HG02588 (cell line): ENCODE data around the gene SIGLECL1.

Experiments used
- ATAC-seq: cut with Tn5 transposase; IDR thresholded peaks from one replicate; pipeline ENCODE4 v1.9.1; 2021; ENCODE audit warnings: mild to moderate bottlenecking, moderate library complexity; ENCODE audit not compliant: unreplicated experiment

SIGLECL1 gene

DNA sequence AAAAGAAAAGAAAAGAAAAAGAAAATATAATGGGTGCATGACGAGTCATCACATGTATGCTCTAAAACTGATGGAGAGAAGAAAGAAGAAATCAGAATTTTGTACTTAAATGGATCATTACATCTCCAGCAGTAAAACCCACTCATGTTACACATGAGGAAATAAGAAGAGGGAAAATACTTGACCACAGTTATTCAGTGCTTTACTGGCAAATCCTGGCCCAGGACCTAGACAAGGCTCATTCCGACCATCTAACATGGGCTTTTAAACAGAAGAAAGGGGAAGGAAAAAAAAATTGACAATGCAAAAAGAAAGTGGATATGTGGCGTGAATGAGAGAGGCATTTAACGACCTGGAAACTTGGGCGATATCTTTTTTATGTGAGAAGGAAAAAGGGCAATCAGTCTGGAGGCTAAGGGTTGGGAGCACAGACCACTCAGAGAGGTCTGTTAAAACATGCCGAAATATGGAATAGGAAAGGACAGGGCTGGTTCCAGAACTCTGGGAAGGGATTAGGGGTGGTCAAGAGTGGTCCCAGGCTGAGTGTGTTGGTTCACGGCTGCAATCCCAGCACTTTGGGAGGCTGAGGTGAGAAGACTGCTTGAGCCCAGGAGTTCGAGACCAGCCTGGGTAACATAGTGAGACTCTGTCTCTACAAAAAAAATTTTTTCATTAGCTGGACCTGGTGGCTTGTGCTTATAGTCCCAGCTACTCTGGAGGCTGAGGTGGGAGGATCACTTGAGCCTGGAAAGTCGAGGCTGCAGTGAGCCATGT lies 1.6 kb downstream of the SIGLECL1 start:
- no peak for ATAC-seq

DNA sequence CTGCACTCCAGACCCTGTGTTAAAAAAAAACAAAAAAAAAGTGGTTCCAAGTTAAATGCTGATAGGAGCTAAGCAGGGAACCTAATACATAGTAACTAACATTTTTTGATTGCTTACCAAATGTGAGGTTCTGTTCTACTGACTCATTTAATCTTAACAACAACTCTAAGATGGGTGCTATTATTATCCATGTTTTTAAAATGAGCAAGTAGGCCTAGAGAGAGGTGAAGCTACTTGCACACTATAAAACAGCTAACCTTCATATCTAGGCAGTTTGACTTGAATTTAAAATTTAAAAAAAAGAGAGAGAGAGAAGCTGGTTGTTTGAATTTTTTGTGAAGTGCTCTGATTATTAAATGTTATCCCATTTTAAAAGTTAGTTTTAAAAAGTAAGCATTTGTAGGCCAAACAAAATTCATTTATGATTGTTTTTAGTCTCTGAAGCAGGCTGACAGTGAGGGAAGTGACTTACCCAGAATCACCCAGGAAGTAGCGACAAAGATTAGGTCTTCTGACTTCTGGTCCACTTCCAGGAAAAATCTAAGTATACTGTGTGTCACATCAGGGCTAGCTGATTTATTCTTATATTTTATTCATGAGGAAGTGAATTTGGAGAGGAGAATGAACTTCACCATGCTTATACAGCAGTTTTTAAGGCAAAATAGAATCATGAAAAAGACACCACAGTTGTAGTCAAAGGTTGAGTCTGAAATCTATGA lies 2.4 kb downstream of the SIGLECL1 start:
- ATAC-seq: no peak

DNA sequence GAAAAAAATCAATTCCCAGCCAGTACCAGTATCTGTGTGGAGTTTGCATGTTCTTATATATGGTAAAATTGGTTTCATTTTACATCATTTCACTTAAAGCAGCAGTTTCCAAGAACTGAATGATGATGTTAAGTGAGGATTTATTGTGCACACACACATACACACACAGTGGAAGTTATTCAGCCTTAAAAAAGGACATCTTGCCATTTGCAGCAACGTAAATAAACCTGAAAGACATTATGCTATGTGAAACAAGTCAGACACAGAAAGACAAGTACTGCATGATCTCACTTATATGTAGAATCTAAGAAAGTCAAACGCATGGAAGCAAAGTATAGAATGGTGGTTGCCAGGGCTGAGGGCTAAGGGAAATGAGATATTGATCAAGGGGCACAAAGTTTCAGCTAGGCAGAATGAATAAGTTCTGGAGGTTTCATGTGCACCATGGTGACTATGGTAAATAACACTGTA lies 5.3 kb downstream of the SIGLECL1 start:
- no peak for ATAC-seq

DNA sequence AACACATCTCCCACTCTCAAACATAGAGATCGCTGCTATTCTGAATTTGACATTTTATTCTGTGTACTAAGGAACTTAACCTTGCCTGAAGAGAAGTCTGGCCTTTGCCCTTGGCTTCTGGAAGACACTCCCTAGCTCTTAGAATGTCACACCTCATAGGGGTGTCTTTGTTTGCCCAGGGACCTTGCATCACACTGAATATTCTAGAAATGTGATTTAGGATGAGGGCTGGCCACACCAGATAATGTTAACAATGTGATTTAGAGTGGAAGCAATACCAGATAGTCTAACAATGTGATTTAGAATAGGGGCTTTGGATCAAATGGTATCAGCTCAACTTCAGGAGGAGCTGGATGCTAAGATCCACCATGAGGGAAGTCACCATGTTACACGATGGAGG lies 6.6 kb downstream of the SIGLECL1 start:
- ATAC-seq: no peak

DNA sequence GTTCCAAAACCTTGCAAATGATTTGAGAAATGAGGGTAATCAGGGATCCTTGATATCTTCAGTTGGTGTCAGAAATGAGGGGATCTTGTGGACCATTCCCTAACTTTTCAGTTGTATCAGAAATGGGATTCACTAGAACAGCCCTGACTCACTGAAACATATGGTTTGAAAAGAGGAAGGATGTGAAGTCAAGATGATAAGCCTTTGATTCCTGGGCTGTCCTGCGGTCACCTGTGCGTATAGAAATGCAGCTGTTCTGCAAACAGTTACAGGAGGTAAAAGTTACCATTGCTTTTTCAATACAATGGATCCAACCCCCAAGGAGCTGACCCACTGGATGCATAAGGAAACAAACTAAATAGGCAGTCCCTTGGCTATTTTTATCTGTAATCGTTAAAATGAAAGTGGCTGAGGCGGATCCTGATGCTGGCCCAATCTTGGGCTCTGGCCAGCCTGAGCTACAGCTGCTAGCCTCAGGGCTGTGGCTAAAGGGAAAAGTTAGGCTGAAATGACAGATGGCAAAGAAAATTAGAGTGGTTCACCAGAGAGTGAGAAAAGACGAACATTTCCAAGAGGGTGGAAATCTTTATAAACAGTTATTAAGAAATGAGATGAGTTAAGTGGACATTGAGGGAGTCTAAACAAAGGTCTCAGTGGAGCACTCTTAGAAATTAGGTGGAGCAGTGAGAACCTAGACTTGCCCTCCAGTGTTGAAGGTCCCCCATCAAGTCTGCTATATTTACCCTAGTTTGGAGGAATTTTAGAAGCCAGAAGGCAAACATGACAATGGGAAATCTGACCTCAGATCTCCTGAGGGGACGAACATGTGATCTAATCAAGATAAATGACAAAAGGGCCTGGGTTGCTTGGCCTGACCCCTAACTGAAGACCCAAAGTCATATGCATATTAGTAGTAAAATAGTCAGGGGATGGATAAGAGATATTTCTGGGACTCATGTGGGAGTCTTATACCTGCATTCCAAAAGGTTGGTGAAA lies 7.6 kb downstream of the SIGLECL1 start:
- no peak for ATAC-seq

DNA sequence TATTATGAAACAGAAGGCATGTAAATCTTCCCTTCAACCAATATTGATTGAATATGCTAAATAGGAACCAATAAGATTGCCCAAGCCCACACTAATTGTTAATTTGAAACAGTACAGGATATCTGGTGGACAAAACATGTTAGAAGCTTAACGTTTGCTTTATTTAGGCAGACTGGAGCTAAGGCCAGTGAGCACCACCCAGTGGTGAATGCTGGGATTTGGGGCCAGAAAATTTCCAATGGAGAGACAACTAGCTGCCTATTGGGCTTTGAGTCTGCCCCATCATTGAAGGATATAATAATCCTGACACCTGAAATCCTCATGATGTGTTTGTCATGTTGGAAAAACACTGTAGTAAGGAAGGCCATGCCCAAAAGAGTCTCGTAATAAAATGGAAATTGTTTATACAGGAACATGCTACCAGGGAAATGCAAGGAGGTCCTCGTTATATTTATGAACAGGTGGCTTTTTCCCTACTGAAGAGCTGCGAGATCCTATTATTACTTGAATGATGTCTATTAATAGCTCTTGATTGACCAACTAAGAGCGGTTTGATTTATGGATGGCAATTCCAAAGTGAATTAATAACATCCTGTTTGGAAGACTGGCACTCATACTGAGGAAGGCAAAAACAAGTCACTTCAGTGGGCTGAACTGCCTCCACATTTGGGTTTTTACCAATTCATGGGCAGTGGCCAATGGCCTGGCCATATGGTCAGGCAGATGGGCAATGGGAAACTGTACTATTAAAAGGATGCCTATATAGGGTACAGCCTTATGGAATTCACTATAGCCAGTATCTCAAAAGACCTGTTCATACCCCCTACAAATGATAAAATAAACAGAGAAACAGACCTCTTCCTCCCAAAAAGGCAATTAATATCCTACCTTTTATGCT lies 8.7 kb downstream of the SIGLECL1 start:
- ATAC-seq: no peak

DNA sequence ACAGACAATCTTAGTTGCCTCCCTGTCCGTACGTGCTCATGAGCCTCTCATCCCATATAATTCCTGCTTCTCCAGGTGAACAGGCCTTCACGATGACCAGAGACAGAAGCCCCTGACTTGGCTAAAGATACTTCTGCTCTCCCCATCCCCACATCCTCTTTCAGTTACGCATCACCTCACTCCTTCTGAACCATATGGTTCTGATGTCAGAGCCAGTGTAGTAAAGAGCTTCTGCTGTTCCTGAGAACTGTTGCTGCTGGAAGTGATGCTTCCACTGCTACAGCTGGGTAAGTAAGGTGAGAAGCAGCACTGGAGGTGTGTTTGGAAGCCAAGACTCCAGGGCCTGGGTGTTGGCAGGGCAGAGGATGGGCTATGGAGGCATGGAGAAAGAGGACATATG lies 12.9 kb downstream of the SIGLECL1 start:
- no peak for ATAC-seq

DNA sequence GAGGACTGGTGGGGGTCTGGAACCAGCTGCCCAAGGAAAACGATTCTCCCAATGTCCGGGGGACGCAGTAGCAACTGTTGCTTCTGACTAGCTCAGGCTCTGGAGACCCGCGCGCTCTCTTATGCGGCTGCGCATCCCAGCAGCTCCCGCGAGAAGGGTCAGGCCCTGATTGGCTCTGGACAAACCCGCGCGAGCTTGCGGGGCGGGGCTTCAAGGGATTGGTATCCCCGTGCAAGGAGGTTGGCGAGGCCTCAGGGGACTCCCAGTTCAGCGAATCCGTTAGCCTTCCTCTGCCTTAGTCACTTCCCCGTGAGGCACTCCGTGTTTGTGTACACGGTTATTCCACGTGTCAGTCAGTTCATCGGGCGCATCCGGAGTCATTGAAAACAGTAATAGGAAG lies 20.2 kb downstream of the SIGLECL1 start:
- ATAC-seq: no peak

DNA sequence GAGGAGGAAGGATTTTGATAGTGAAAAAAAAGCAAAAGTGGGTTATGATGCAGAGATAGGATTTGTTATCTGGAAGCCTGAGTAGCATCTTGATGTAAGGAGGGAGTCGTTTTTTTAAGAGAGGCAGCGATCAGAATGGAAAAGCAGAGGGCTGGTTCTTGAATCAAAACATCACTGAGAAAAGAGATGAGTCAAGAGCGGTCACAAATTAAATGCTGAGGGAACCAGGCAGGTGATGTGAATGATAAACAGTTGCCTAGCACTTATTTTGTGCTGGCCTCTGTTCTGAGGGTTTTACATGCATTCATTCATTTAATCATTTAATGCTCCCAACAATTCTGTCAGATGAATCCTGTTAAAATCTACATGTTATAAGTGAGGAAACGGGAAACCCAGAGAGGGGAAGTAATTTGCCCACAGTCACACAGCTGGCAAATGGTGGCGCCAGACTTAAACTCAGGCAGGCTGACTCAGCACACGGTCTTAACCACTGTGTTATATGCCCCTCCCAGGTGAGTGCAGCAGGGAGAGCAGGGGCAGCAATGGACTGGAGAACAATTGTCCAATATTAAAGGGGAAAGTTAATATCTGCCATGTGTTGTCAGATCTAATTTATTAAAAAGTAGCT lies 21.4 kb downstream of the SIGLECL1 start:
- no peak for ATAC-seq

DNA sequence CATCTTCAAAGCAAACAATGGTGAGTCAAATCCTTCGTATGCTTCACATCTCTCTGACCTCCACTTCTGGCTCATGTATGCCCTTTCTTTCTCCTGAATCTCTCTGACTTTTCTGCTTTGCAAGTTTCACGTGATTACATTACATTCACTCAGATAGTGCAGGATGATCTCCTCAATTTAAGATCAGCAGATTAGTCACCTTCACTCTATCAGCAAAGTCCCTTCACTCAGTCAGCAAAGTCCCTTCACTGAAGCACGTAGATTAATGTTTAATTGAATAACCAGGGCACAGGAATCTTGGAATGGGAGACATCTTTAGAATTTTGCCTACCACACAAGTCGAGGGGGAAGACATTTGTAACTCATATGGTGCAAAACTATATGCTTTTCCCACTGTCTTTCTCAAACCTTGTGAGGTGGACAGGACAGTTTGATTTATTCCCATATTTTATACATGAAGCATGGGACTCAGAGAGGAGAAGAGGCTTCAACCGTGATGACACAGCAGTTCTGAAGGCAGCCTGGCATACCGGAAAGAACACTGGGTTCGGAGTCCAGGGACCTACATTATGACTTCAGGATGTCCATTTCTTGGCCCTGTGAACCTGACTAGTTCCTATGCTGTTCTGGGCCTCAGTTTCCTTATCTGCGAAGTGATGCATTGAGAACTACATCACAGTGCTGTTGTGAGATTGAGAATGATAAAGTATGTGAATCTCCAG lies 23.3 kb downstream of the SIGLECL1 start:
- no peak for ATAC-seq

DNA sequence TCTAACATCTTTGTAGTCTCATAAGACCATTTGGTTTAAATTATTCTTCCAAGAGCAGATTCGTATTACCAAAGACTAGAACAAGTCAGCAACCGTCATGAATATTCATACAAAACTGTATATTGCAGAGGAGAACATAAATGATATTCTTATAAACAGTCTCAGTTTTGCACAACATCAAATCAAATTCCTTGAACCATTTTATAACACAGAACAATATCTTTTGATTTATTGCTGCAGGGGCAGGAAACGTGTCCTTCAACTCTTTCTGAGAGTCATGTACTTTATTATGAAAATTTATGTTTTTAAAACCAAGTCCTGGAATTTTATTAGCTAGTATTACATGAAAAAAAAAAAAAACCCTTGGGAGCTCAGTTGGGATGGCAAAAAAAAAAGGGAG lies 26.2 kb downstream of the SIGLECL1 start:
- ATAC-seq: no peak

DNA sequence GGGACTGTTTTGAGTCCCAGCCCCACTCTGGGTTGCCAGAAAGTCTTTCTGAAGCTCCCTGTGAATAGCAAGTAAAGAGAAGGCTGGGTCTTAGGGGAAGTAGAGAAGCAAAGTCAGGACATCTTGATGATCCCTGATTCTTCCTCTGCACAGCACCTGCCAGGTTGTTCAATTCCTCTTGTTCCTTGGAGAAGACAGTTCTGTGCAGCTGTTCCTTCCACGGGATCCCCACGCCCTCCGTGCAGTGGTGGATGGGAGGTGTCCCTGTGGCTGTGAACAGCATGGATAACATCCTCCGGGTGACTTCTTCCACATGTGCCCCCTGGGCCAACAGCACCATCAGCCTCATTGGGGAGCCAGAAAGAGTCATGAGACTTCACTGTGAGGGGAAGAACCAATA lies 31.5 kb downstream of the SIGLECL1 start:
- no peak for ATAC-seq

DNA sequence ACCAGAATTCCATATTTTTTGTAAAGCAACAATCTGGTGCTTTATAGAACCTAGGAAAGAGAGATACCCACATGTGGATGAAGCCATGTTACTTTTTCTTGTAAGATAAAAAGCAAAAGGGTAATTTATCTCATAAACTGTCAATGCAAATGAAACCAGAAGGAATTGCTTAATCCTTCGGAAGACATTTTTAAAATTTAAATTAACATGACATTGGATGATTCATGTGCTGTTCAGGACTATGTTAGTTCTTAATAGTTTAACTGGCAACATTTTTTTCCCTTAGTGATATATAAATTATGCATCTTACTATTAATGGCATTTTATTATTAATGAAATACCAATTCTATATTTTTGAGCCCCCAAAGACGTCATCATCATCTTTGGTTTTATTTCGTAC lies 34.8 kb downstream of the SIGLECL1 start:
- no peak for ATAC-seq

DNA sequence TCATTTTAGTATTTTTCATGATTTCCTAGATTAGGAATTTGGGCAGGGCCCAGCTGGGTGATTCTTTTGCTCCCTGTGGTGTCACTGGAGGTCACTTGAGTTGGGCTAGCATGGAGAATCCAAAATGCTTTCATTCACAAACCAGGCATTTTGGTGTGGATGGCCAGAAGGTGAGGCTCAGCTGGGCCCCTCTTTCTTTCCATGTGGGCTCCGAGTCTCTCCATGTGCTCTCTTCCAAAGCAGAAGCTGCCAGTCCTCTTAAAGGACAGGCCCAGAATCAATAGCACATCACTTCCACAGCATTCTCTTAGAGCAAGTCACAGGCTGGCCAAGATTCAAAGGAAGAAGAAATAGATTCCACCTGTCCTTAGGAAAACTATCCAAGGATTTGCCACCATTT lies 38.8 kb downstream of the SIGLECL1 start:
- no peak for ATAC-seq

DNA sequence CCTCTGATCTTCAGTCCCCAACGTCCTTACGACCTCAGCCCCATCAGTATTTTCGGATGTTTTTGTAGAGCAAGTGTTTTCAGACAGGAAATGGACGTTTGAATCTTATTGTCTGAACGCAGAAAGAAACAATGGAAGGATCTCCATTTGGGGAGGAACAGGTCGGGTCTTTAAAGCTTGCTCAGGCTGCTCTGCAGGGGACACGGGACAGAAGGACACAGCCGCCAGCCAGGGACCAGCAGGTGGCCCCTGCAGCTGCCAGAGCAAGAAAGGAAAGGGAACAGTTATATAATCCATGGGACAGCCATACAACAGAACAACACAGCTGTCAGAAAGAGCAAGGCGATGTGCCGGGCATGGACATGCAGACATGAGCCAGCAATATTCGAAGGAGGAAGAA lies 42.1 kb downstream of the SIGLECL1 start:
- no peak for ATAC-seq

DNA sequence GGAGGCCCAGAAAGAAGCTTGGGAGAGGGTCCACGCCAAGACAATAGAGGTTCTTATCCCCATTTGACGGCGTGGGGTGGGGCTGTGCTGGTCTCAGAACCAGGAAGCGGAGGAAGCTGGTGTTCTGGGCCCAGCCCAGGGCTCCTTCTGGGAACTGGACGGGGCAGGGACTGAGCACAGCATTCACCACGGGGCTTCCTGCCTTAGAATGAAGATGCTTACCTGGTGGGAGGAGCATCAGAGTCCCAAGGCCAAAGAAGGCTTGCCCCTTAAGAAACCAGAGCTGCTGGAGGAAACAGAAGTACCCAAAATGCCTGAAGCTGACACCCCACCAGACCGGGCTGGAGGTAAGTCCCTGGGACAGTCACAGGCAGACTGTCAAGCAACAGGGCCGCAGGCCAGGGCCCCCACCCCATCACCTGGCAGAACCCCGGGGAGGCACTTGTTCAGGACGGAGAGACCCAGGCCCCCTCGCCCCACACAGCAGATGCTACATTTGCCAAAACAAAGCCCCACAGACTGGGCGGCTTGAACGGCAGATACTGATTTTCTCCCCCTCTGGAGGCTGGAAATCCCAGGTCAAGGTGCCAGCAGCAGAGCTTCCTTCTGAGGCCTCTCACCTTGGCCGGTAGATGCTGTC lies 42.8 kb downstream of the SIGLECL1 start:
- no peak for ATAC-seq

DNA sequence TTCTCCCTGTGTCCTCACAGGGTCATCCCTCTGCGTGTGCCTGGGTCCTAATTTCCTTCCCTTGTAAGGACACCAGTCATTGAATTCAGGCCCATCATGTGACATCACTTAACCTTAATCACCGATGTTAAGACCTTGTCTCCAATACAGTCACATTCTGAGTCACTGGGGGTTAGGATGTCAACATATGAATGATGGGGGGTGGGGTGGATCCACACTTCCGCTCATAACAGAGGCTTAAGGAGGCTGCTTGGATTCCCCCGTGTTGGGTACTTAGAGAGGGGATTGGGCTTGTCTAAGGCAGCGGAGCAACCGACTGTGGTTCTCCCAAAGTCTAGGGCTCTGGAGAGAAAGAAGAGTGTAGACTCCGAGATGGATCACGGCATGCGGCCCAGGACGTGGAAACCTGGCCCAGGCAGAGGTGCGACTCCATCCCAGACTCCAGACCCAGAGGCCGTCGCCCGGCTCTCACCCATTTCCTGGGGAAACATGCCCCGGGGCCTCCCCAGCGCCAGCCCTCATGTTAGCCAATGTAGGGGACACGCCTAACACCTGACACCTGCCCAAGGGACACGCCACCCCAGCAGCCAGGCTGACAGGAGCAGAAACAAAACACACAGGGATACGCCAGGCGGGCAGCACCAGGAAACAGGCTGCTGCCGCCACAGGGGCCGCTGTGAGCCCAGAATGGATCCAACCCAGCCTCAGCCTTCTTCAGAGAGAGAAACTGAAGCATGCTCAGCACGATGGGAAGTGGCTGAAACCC lies 43.5 kb downstream of the SIGLECL1 start:
- ATAC-seq: no peak

DNA sequence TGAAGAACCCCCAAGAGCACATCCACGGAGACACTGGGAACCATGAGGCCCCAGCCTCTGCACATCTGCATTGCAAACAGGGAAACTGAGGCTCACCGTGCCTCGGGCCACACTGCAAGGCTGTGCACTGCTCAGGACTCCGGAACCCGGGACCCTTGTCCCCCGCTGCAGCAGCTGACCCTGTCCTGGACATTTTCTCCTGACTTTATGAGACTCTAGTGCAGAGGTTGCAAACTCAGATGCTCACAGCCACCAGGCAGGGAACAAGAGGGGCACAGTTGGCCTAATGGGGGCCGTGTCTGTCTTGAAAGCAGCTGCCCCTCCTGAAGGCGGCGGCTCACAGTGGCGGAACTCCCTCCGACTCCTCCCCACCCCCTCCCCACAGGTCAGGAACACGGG lies 44.1 kb downstream of the SIGLECL1 start:
- no peak for ATAC-seq
